HAP-1 (cell line): ENCODE data around the gene CAMK2N1.

Experiments used
- DNase-seq, 2 experiments: peaks; one replicate each; pipeline ENCODE4 v3.0.0-alpha.2; 2016 to 2020; ENCODE audit warnings: low spot score in 2 of 2
- H3K27me3 ChIP-seq: fragments of 250-450 bp; sonication (Bioruptor Pico); 2 replicates; pipeline ENCODE4 v1.5.1; 2020; ENCODE audit warnings: low read depth, mild to moderate bottlenecking, moderate library complexity
- H3K36me3 ChIP-seq: fragments of 250-450 bp; sonication (Bioruptor Pico); replicated peaks from 2 replicates; pipeline ENCODE4 v1.5.1; 2020; ENCODE audit warnings: mild to moderate bottlenecking
- H3K4me1 ChIP-seq: fragments of 250-450 bp; sonication (Bioruptor Pico); 2 replicates; pipeline ENCODE4 v1.5.1; 2020; ENCODE audit warnings: mild to moderate bottlenecking
- H3K4me3 ChIP-seq: fragments of 250-450 bp; sonication (Bioruptor Pico); 2 replicates; pipeline ENCODE4 v1.5.1; 2020; ENCODE audit warnings: mild to moderate bottlenecking, moderate library complexity
- H3K9me3 ChIP-seq: fragments of 250-450 bp; sonication (Bioruptor Pico); 2 replicates; pipeline ENCODE4 v1.5.1; 2020; ENCODE audit warnings: mild to moderate bottlenecking, moderate library complexity
- in situ Hi-C: fragments of 300-500 bp; cut with MboI; formaldehyde crosslinking; loops from 3 replicates; pipeline ENCODE4 v1.14.3; 2020; ENCODE audit warnings: low sequenced_read_pairs, inconsistent platforms, mixed read lengths

The CAMK2N1 gene

GRCh38 chr1:20469406-20470076, 16.5 kb downstream of the CAMK2N1 start:
- Histone ChIP-seq H3K4me3 (no peak overlapping the region), H3K9me3 (no peaks in the 10 kb centered on the region), H3K36me3 (no peaks in the 10 kb centered on the region), H3K27me3 (peaks cover 25% of the 10 kb centered on the region), H3K4me1 (no peaks in the 10 kb centered on the region)
- no peak for DNase-seq
- in situ Hi-C loops = no loop called here

GRCh38 chr1:20466273-20466672, 19.7 kb downstream of the CAMK2N1 start:
- in situ Hi-C loops = no loop called here

GRCh38 chr1:20465187-20465586, 20.8 kb downstream of the CAMK2N1 start:
- Histone ChIP-seq H3K4me3 (no peak overlapping the region), H3K36me3 (no peaks in the 10 kb centered on the region), H3K4me1 (no peaks in the 10 kb centered on the region), H3K9me3 (no peaks in the 10 kb centered on the region), H3K27me3 (peaks cover 26% of the 10 kb centered on the region)
- in situ Hi-C loops = no loop called here
- no peak for DNase-seq

More at GRCh38 chr1:20466273-20466672, 19.7 kb downstream of the CAMK2N1 start:
- no peaks in the 10 kb centered on the region for H3K36me3 ChIP-seq
- H3K9me3 ChIP-seq = no peaks in the 10 kb centered on the region
- H3K27me3 ChIP-seq = peaks cover 26% of the 10 kb centered on the region
- DNase-seq = no peak
- H3K4me1 ChIP-seq = no peaks in the 10 kb centered on the region
- no peak overlapping the region for H3K4me3 ChIP-seq

GRCh38 chr1:20463502-20463901, 22.5 kb downstream of the CAMK2N1 start:
- Histone ChIP-seq H3K27me3 (peaks cover 21% of the 10 kb centered on the region), H3K36me3 (no peaks in the 10 kb centered on the region), H3K9me3 (no peaks in the 10 kb centered on the region), H3K4me1 (no peaks in the 10 kb centered on the region), H3K4me3 (no peak overlapping the region)
- DNase-seq = no peak
- in situ Hi-C loops = no loop called here

GRCh38 chr1:20462397-20462796, 23.6 kb downstream of the CAMK2N1 start:
- in situ Hi-C loops = no loop called here
- Histone ChIP-seq H3K36me3 (no peaks in the 10 kb centered on the region), H3K4me1 (no peaks in the 10 kb centered on the region), H3K9me3 (no peaks in the 10 kb centered on the region), H3K4me3 (no peak overlapping the region), H3K27me3 (peaks cover 21% of the 10 kb centered on the region)
- DNase-seq = no peak

GRCh38 chr1:20458717-20459116, 27.3 kb downstream of the CAMK2N1 start:
- in situ Hi-C loops = no loop called here
- Histone ChIP-seq H3K27me3 (peaks cover 4% of the 10 kb centered on the region; the same call in 1 of the 2 replicates), H3K4me3 (no peak overlapping the region), H3K9me3 (no peaks in the 10 kb centered on the region), H3K36me3 (no peaks in the 10 kb centered on the region), H3K4me1 (no peaks in the 10 kb centered on the region)
- DNase-seq = no peak

GRCh38 chr1:20454004-20454403, 32.0 kb downstream of the CAMK2N1 start:
- H3K9me3 ChIP-seq = no peaks in the 10 kb centered on the region
- H3K4me1 ChIP-seq = no peaks in the 10 kb centered on the region
- peaks cover 15% of the 10 kb centered on the region for H3K27me3 ChIP-seq
- no peaks in the 10 kb centered on the region for H3K36me3 ChIP-seq
- H3K4me3 ChIP-seq = no peak overlapping the region
- no peak for DNase-seq
- in situ Hi-C loops = no loop called here

- in situ Hi-C loops = no loop called here
- Histone ChIP-seq H3K9me3 (no peaks in the 10 kb centered on the region), H3K27me3 (peaks cover 19% of the 10 kb centered on the region), H3K4me3 (no peak overlapping the region), H3K4me1 (no peaks in the 10 kb centered on the region), H3K36me3 (no peaks in the 10 kb centered on the region)
- no peak for DNase-seq
These were observed 36.2 kb downstream of the CAMK2N1 start for GRCh38 chr1:20449735-20450311.

- no peak for DNase-seq
- H3K27me3 ChIP-seq = peaks cover 19% of the 10 kb centered on the region
- in situ Hi-C loops = no loop called here
- H3K4me1 ChIP-seq = no peaks in the 10 kb centered on the region
- no peaks in the 10 kb centered on the region for H3K9me3 ChIP-seq
- H3K36me3 ChIP-seq = no peaks in the 10 kb centered on the region
- H3K4me3 ChIP-seq = no peak overlapping the region
These were observed 37.3 kb downstream of the CAMK2N1 start for GRCh38 chr1:20448671-20449071.

- Histone ChIP-seq H3K4me3 (no peak overlapping the region), H3K27me3 (peaks cover 19% of the 10 kb centered on the region), H3K36me3 (no peaks in the 10 kb centered on the region), H3K4me1 (no peaks in the 10 kb centered on the region), H3K9me3 (no peaks in the 10 kb centered on the region)
- in situ Hi-C loops = no loop called here
- DNase-seq = no peak
These were observed 38.2 kb downstream of the CAMK2N1 start for GRCh38 chr1:20447794-20448193.

- in situ Hi-C loops = no loop called here
- DNase-seq = no peak
These were observed 39.2 kb downstream of the CAMK2N1 start for GRCh38 chr1:20446796-20447195.

GRCh38 chr1:20445956-20446355, 40.1 kb downstream of the CAMK2N1 start:
- peaks cover 16% of the 10 kb centered on the region for H3K27me3 ChIP-seq
- no peak overlapping the region for H3K4me3 ChIP-seq
- no peaks in the 10 kb centered on the region for H3K9me3 ChIP-seq
- no peak for DNase-seq
- no peaks in the 10 kb centered on the region for H3K4me1 ChIP-seq
- in situ Hi-C loops = no loop called here
- no peaks in the 10 kb centered on the region for H3K36me3 ChIP-seq

More at GRCh38 chr1:20446796-20447195, 39.2 kb downstream of the CAMK2N1 start:
- H3K27me3 ChIP-seq = peaks cover 19% of the 10 kb centered on the region
- H3K4me1 ChIP-seq = no peaks in the 10 kb centered on the region
- H3K4me3 ChIP-seq = no peak overlapping the region
- H3K36me3 ChIP-seq = no peaks in the 10 kb centered on the region
- no peaks in the 10 kb centered on the region for H3K9me3 ChIP-seq

GRCh38 chr1:20443703-20444586, 42.1 kb downstream of the CAMK2N1 start:
- Histone ChIP-seq H3K27me3 (peaks cover 3% of the 10 kb centered on the region; the same call in 1 of the 2 replicates), H3K9me3 (no peaks in the 10 kb centered on the region), H3K36me3 (no peaks in the 10 kb centered on the region), H3K4me1 (no peaks in the 10 kb centered on the region), H3K4me3 (no peak overlapping the region)
- in situ Hi-C loops = no loop called here
- DNase-seq = no peak
